Heart left ventricle (tissue), 13 donors: ENCODE data around the gene MYBPC2.

Source experiments
- POLR2A ChIP-seq, 2 donors: fragments of 450-650 bp; IDR thresholded peaks; one replicate each; pipeline ENCODE4 v1.6.1; 2017; ENCODE audit warnings: antibody characterized with exemption in 2 of 2, mild to moderate bottlenecking in 2 of 2, moderate library complexity in 2 of 2
- TF ChIP-seq, protein P1 (sequence below), 12 donors: fragments of 200-600 bp; sonication (generic) in 4 of 12; IDR thresholded peaks; one replicate each; pipeline versions ENCODE4 v1.5.0 to v1.8.0; 2018 to 2022; ENCODE audit warnings: antibody characterized with exemption in 12 of 12, mild to moderate bottlenecking in 5 of 12
- donor health status: ischemic (EF 13 %, LVEDD 7.1; RV severe dilation, severe dysfunction).
- donor health status: DM: no; HTN: yes; CAD: no.
- donor health status: DM: no; HTN: no; CAD: no.
- donor health status: ischemic (EF 25% LVEDD 6.9; RV normal size, moderate dysfunction).
- donor health status: ischemic (EF 25% LVEDD 5.7; RV mildly dilated, moderate dysfunction).
- donor health status: ischemic (EF 35%, LVEDD 5.7; RV mildly dilated, moderate dysfunction).
- donor health status: nonischemic (EF 11% LVEDD 7.7; RV severe dilation, severe dysfunction).
- donor health status: DM: yes; HTN: yes; CAD: no.
- donor health status: PGD.
- donor health status: ischemic (EF 29% LVEDD 5.4; RV normal size, mild dysfunction).
- donor health status: nonischemic (EF 23%, LVEDD 6.1; RV moderate dilation, normal function).

DNA sequence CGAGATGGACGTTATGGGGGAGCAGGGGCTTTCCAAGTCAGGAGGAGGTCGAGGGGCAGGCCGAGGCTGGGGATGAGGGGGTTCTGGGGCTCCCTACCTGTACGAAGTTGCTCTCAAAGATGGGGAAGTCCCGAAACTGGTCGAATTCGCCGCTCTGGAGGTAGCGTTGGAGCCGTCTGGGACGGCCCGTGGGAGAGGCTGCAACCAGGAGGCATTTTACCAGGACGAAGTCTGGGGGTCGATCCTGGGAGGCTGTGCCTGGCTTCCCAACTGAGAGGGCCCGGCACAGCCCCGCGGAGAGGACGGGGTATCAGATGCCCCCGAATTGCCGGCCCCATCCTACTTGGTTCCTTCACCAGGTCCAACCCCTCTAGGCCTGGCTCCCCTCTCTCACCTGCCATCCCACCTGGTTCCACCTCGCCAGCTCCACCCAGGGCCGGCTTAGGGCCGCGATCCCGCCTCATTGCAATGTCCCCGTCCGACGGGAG, 43.1 kb downstream of the MYBPC2 start:
- TF ChIP-seq, protein P1, sequence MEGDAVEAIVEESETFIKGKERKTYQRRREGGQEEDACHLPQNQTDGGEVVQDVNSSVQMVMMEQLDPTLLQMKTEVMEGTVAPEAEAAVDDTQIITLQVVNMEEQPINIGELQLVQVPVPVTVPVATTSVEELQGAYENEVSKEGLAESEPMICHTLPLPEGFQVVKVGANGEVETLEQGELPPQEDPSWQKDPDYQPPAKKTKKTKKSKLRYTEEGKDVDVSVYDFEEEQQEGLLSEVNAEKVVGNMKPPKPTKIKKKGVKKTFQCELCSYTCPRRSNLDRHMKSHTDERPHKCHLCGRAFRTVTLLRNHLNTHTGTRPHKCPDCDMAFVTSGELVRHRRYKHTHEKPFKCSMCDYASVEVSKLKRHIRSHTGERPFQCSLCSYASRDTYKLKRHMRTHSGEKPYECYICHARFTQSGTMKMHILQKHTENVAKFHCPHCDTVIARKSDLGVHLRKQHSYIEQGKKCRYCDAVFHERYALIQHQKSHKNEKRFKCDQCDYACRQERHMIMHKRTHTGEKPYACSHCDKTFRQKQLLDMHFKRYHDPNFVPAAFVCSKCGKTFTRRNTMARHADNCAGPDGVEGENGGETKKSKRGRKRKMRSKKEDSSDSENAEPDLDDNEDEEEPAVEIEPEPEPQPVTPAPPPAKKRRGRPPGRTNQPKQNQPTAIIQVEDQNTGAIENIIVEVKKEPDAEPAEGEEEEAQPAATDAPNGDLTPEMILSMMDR (IDR thresholded peaks at IDR 0.05), result no peak
- no peak for TF ChIP-seq POLR2A (IDR thresholded peaks at IDR 0.05)
